GM12872 (cell line): Measurements from ENCODE around the gene OPTC.

Experiments used
- TF ChIP-seq, protein P1 (sequence below): IDR thresholded peaks from 3 replicates; pipeline ENCODE4 v1.5.1; 2011; ENCODE audit warnings: low read depth, mild to moderate bottlenecking, low read length, moderate library complexity; ENCODE audit not compliant: insufficient read depth

OPTC gene

DNA sequence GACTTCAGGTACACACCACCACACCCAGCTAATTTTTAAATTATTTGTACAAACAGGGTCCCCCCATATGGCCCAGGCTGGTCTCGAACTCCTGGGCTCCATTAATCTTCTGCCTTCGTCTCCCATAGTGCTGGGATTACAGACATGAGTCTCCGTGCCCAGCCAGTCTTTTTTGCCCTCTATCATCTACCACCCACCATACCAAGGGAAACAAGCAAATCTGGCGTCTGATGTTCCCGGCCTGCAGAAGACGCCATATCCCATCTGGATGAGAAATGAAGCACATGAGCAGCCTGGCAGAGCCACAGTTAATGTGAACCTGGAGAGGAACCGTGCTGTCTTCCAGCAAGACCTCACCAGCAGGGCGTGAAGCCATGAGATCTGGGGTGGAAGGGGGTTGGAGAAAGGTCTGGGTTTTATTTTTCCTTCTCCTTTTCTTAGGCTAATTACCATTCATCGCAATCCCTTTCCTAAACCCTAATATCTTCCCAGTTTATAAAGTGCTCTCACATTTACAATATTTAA is 20.1 kb upstream of the OPTC start:
- TF ChIP-seq, protein P1, sequence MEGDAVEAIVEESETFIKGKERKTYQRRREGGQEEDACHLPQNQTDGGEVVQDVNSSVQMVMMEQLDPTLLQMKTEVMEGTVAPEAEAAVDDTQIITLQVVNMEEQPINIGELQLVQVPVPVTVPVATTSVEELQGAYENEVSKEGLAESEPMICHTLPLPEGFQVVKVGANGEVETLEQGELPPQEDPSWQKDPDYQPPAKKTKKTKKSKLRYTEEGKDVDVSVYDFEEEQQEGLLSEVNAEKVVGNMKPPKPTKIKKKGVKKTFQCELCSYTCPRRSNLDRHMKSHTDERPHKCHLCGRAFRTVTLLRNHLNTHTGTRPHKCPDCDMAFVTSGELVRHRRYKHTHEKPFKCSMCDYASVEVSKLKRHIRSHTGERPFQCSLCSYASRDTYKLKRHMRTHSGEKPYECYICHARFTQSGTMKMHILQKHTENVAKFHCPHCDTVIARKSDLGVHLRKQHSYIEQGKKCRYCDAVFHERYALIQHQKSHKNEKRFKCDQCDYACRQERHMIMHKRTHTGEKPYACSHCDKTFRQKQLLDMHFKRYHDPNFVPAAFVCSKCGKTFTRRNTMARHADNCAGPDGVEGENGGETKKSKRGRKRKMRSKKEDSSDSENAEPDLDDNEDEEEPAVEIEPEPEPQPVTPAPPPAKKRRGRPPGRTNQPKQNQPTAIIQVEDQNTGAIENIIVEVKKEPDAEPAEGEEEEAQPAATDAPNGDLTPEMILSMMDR = no peak

DNA sequence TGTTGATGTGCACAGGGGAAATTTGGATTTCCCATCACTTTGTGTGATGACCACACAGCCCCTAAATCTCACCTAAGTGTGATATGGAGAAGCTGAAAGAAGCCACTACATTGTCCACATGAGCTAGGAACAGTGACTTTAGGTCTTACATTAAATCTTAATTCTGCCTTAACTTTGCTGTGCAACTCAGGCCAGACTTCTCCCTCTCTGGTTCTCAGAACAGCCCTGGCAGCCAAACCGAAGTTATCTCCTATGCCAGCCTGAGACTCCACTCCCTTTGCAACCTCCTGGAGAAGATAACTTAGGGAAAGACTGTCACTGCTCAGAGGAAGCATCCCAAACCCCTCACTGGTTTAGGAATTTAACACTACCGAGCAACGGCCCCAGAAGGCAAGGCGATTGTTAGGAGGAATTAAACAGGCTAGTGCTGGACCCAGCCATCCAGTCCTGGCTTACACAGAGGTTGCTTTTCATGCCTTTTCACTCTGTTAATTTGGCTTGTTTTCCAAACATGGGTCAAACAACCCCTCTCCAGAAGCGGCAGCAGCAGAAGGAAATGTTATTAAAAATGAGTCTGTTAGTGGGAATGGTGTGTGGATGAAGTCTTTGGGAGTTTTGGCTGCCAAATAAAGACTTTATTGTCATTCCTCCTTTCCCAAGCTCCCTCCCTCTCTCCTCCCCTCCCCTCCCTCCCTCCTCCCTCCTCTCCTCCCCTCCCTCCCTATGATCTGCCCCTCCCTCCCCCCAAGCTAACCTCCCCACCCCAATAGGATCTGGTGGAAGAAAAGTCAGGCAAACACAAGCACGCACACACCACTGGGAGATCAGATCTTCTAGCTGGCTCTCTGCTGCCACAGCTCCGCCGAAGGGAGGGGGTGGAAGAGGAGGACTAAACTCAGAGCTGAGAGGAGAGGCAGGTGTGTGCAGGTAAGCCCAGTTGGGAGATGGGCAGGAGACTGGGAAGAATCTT is 18.7 kb upstream of the OPTC start, which contains the start of gene PRELP:
TSS of gene PRELP (plus strand) at position 795 of the 970 bp plus-strand sequence. CDS start 7,379 bp downstream, outside the sequence.
- TF ChIP-seq, protein P1 = no peak

DNA sequence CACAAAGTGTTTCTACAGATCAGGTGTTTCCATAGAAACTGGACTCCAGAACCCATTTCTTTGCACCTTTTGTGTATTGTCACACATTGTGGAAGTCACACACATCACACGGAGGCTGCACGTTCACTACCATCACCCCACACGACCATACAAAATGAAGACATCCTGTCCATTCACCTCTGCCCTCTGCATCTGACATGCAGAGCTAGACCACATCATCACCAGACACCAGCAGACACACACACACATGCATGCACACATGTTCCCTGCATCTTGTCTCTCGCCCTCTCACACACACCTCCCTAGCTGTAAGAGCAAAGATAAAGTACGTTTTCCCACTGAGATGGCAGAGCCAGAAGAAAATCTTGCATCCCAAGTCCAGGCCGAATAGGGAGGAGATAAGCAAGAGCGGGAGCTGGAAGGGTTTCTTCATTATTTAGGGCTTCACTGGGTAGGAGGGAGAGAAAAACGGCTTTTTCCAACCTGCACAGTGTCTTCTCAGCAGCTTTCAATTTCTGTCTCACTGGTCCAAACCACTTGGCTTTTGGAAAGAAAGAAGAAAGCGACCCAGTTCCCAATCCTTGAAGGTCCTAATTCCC is 17.6 kb upstream of the OPTC start:
- TF ChIP-seq, protein P1 = no peak

DNA sequence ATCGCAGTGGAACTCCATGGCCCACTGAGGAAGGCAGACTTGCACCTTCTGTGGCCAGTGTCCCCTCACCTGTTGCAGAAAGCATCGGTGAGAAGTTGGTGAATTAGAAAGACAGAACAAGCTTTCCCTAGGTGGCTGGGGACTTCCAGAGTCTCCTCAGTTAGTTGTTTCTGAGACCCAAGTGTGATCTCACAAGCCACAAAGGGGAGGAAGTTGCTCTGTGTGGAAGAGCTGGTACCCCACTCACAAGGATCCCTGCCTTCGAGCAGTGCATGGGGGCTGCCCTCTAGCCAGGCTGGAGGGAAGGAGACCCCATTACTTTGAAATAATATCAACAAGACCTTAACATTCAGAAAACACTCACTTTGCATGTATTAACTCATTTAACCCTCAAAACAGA is 16.2 kb upstream of the OPTC start:
- TF ChIP-seq, protein P1 = no peak

DNA sequence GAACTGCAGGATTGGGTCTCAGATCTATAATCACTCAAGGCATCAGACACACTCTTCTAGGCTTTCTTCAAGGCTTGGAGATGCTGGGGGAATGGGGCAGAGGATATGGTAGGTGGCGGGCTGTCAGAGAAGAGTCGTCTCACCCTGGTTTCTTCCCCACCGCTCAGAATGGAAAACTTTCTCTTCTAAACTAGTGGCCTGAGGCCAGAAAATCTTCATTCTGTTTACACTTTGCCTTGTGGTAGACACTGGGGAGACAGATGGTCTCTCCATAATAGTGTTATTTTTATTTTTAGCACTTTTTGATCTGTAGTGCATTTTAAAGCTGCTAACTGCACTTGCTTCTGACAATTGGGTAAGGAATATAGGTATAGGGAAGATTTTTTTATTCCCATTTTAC is 15.7 kb upstream of the OPTC start:
- TF ChIP-seq, protein P1 = no peak

DNA sequence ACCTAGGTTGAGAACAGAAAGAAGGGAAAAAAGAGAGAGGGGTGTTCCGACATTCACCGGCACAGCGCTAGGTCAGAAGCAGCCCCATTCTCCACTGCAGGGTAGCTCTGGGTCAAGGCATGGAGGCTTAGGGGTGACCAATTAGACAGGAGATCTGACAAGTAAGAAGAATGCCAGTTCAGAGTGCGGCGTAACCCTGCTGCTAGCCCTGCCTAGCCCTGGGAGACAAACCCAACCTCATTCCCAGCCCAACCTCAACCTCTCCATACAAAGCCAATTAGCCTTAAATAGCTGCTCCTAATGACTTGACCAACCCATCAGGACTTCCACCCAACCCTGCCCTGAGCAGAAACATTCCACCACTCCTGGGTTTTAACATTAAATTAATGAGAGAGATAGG is 15.0 kb upstream of the OPTC start:
- TF ChIP-seq, protein P1 = no peak

DNA sequence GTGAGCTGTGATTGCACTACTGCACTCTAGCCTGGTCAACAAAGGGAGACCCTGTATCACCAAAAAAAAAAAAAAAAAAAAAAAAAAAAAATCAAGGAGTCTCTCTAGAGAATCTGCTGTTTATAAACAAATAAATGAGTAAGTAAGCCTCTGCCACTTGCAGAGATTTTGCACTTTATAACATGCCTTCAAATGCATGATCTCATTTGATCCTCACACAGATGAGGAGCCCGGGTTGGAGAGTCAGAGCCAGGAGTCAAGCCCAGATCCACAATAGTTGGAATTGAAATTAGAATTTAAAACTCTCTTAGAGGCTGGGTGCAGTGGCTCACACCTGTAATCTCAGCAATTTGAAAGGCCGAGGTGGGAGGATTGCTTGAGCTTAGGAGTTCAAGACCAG is 14.3 kb upstream of the OPTC start:
- TF ChIP-seq, protein P1 = no peak
